GM12891 (cell line): ENCODE data around the gene CCDC92.

Experiments
- POLR2A ChIP-seq: IDR thresholded peaks from 2 replicates; pipeline ENCODE4 v1.6.1; 2011; ENCODE audit warnings: low read depth, low read length, control low read depth
- POLR2AphosphoS5 ChIP-seq: IDR thresholded peaks from 2 replicates; pipeline ENCODE4 v1.6.1; 2011; ENCODE audit warnings: low read depth, low read length, control low read depth
- POU2F2 ChIP-seq: IDR thresholded peaks from 2 replicates; pipeline ENCODE4 v1.6.1; 2011; ENCODE audit warnings: low read depth, mild to moderate bottlenecking, control low read depth, low read length, moderate library complexity
- SPI1 ChIP-seq: IDR thresholded peaks from 2 replicates; pipeline ENCODE4 v1.6.1; 2011; ENCODE audit warnings: low read depth, low read length, control low read depth
- TAF1 ChIP-seq: IDR thresholded peaks from 2 replicates; pipeline ENCODE4 v1.6.1; 2011; ENCODE audit warnings: low read depth, low read length, control low read depth

DNA sequence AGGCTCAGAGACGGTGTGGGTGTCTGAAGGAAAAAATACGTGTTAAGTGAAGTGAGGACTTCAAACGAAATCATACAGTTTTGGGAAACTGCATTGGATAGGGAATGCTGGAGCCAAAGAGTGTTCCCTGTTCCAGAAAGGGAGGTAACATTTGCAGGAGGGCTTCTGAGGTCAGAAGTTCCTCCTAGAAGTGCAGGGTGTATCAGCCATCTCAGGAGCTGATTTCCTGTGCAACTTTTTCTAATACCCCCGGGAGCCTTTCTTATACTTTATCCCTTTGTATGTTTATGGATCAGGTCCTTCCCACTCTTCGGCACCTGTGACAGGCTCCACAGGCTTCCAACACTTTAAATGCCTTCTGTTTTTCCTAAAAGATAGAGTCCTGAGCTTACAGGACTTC lies 25.3 kb upstream of the CCDC92 start:
- TF ChIP-seq POLR2A: no peak
- no peak for TF ChIP-seq POLR2AphosphoS5
- no peak for TF ChIP-seq TAF1
- TF ChIP-seq SPI1: no peak
- no peak for TF ChIP-seq POU2F2
